Keratinocyte (primary cell): Measurements from ENCODE around the gene OR5D14. TPM values are rescaled to one million over a fixed set of nuclear protein-coding genes. Genes with fewer than 3 reads are reported as not detected.

Experiments used
- DNase-seq: peaks from one replicate; pipeline ENCODE4 v3.0.0-alpha.2; 2011; ENCODE audit warnings: low read depth, missing footprints, low spot score
- FAIRE-seq: peaks from 2 replicates; lab custom pipeline; 2011; peaks lifted over from hg19 to GRCh38; lab: Jason Lieb, UNC
- H2AFZ ChIP-seq: 2 replicates; pipeline ENCODE4 v1.6.0; 2012; ENCODE audit warnings: low read length, control low read depth, inconsistent platforms; ENCODE audit not compliant: control insufficient read depth
- H3K27ac ChIP-seq: 2 replicates; pipeline ENCODE4 v1.5.1; 2011; ENCODE audit warnings: low read length; ENCODE audit not compliant: control insufficient read depth, insufficient read depth
- H3K27me3 ChIP-seq: 3 replicates; pipeline ENCODE4 v1.6.0; 2011; ENCODE audit warnings: low read length; ENCODE audit not compliant: control insufficient read depth, insufficient read depth; ENCODE audit errors: extremely low read depth
- H3K36me3 ChIP-seq, 2 experiments: 2 replicates in 1 of 2; 3 replicates in 1 of 2; pipeline ENCODE4 v1.5.1; 2011; ENCODE audit warnings: low read length in 2 of 2, mild to moderate bottlenecking in 1 of 2; ENCODE audit not compliant: control insufficient read depth in 2 of 2, insufficient read depth in 2 of 2; ENCODE audit errors: extremely low read depth in 1 of 2
- H3K4me1 ChIP-seq: 3 replicates; pipeline ENCODE4 v1.5.1; 2011; ENCODE audit warnings: low read length; ENCODE audit not compliant: control insufficient read depth, insufficient read depth; ENCODE audit errors: extremely low read depth
- H3K4me2 ChIP-seq: 3 replicates; pipeline ENCODE4 v1.6.0; 2011; ENCODE audit warnings: low read depth, low read length; ENCODE audit not compliant: control insufficient read depth, insufficient read depth; ENCODE audit errors: extremely low read depth
- H3K4me3 ChIP-seq, 3 experiments: fragments of 200-600 bp in 1 of 3; sonication (generic) in 1 of 3; 2 replicates in 2 of 3; 3 replicates in 1 of 3; pipeline ENCODE4 v1.5.1; 2011 to 2016; ENCODE audit warnings: low read length in 3 of 3, mild to moderate bottlenecking in 3 of 3, control low read depth in 2 of 3, inconsistent platforms in 1 of 3, low read depth in 1 of 3, mixed read lengths in 1 of 3, mixed run types in 1 of 3, moderate library complexity in 1 of 3; ENCODE audit not compliant: control insufficient read depth in 2 of 3, insufficient read depth in 2 of 3; ENCODE audit errors: extremely low read depth in 1 of 3
- H3K79me2 ChIP-seq: 2 replicates; pipeline ENCODE4 v1.6.0; 2012; ENCODE audit warnings: low read length; ENCODE audit not compliant: control insufficient read depth, insufficient read depth
- H3K9ac ChIP-seq: 3 replicates; pipeline ENCODE4 v1.6.0; 2011; ENCODE audit warnings: low read length; ENCODE audit not compliant: control insufficient read depth, insufficient read depth; ENCODE audit errors: extremely low read depth
- H3K9me1 ChIP-seq: 3 replicates; pipeline ENCODE4 v1.6.0; 2011; ENCODE audit warnings: low read length; ENCODE audit not compliant: control insufficient read depth, insufficient read depth; ENCODE audit errors: extremely low read depth
- H3K9me3 ChIP-seq: 2 replicates; pipeline ENCODE4 v1.5.1; 2012; ENCODE audit warnings: low read depth, low read length; ENCODE audit not compliant: control insufficient read depth
- H4K20me1 ChIP-seq: 3 replicates; pipeline ENCODE4 v1.6.0; 2011; ENCODE audit warnings: low read length; ENCODE audit not compliant: control insufficient read depth, insufficient read depth; ENCODE audit errors: extremely low read depth
- CTCF ChIP-seq, 3 experiments: IDR thresholded peaks in 1 of 3; conservative IDR thresholded peaks in 1 of 3; optimal IDR thresholded peaks in 1 of 3; 2 replicates in 2 of 3; 3 replicates in 1 of 3; pipeline versions ENCODE3 to v1.5.1; 2011; ENCODE audit warnings: low read length in 3 of 3, mild to moderate bottlenecking in 3 of 3, moderate library complexity in 2 of 3, control low read depth in 1 of 3, inconsistent platforms in 1 of 3; ENCODE audit not compliant: insufficient read depth in 2 of 3; ENCODE audit errors: extremely low read depth in 1 of 3
- EZH2 ChIP-seq: IDR thresholded peaks from one replicate; pipeline ENCODE4 v1.6.1; 2012; ENCODE audit warnings: inconsistent platforms, mild to moderate bottlenecking, low read length, moderate library complexity
- dilution Hi-C: fragments of 300-500 bp; cut with MboI; formaldehyde crosslinking; loops from one replicate; pipeline ENCODE4 v1.7.0; 2020; ENCODE audit warnings: low sequenced_read_pairs; ENCODE audit not compliant: extremely low pct_ligation_motif_present
- polyA plus RNA-seq, 5 experiments: library from polyadenylated mRNA; depleted of rRNA in 3 of 5; stranded (reverse) in 3 of 5; stranded (forward) in 1 of 5; unstranded in 1 of 5; fragments of >200 nt; gene quantifications; 1 replicate in 1 of 5; 2 replicates in 3 of 5; 3 replicates in 1 of 5; pipeline versions ENCODE4 v1.2.1 to v1.2.3, GENCODE V29; 2011 to 2012; ENCODE audit warnings: missing spikeins in 2 of 5, low read depth in 1 of 5, low replicate concordance in 1 of 5

OR5D14 gene
- polyA plus RNA-seq, 1 donor (not counting 4 experiments of a cell fraction or from before 2014, with no cell fraction given): not detected

GRCh38 chr11:55806248-55806647 lies 10.9 kb downstream of the OR5D14 start:
- Histone ChIP-seq H3K27me3 (no peaks in the 10 kb centered on the region), H3K9me3 (peaks cover 5% of the 10 kb centered on the region), H3K4me1 (no peaks in the 10 kb centered on the region), H3K79me2 (no peaks in the 10 kb centered on the region), H3K9ac (no peak overlapping the region), H3K4me2 (no peak overlapping the region), H3K9me1 (no peaks in the 10 kb centered on the region), H3K27ac (no peak overlapping the region), H3K36me3 (no peaks in the 10 kb centered on the region), H2AFZ (no peak overlapping the region), H4K20me1 (no peaks in the 10 kb centered on the region), H3K4me3 (no peak overlapping the region)
- no peak for DNase-seq
- no peak for TF ChIP-seq CTCF (optimal IDR thresholded peaks at IDR 0.05 in 1 of 3, IDR thresholded peaks at IDR 0.05 in 1 of 3, conservative IDR thresholded peaks at IDR 0.05 in 1 of 3; ENCODE audit: extremely low read depth in 1 of 3, insufficient read depth in 2 of 3, low read length in 3 of 3)
- no peak for TF ChIP-seq EZH2
- FAIRE-seq: no peak
- dilution Hi-C loops: no loop called here

GRCh38 chr11:55811067-55811466 lies 15.7 kb downstream of the OR5D14 start, which contains the start of gene OR5L1:
OR5L1 (plus strand) TSS chr11:55811367; CDS start chr11:55811467, 100 bp downstream.
- Histone ChIP-seq H3K36me3 (no peaks in the 10 kb centered on the region), H3K9ac (no peak within 1 kb of the TSS), H3K9me3 (peaks cover under 1% of the 10 kb centered on the region), H3K27me3 (no peaks in the 10 kb centered on the region), H3K4me1 (no peaks in the 10 kb centered on the region), H3K4me3 (no peak within 1 kb of the TSS), H4K20me1 (no peaks in the 10 kb centered on the region), H2AFZ (no peak within 1 kb of the TSS), H3K9me1 (no peaks in the 10 kb centered on the region), H3K79me2 (no peaks in the 10 kb centered on the region), H3K27ac (no peak within 1 kb of the TSS), H3K4me2 (no peak within 1 kb of the TSS)
- no peak for FAIRE-seq
- DNase-seq: no peak
- TF ChIP-seq CTCF (optimal IDR thresholded peaks at IDR 0.05 in 1 of 3, IDR thresholded peaks at IDR 0.05 in 1 of 3, conservative IDR thresholded peaks at IDR 0.05 in 1 of 3; ENCODE audit: extremely low read depth in 1 of 3, insufficient read depth in 2 of 3, low read length in 3 of 3) (no peak), EZH2 (no peak)
- dilution Hi-C loops: no loop called here
